Mononuclear cell (primary cell): ENCODE results near the gene FLRT2. TPM values are rescaled to one million over a fixed set of nuclear protein-coding genes. Genes with fewer than 3 reads are reported as not detected.

ENCODE experiments used
- H3K27me3 ChIP-seq: 2 replicates; pipeline ENCODE4 v1.6.0; 2011; ENCODE audit warnings: low read length, control low read depth; ENCODE audit not compliant: insufficient read depth
- H3K4me1 ChIP-seq: 2 replicates; pipeline ENCODE4 v1.5.1; 2011; ENCODE audit warnings: mild to moderate bottlenecking, low read length, control low read depth; ENCODE audit not compliant: insufficient read depth
- H3K4me3 ChIP-seq: 2 replicates; pipeline ENCODE4 v1.5.1; 2011; ENCODE audit warnings: mild to moderate bottlenecking, low read length, moderate library complexity
- H3K9me3 ChIP-seq: 2 replicates; pipeline ENCODE4 v1.5.1; 2011; ENCODE audit warnings: low read depth, mild to moderate bottlenecking, control low read depth, low read length
- total RNA-seq: library from RNA; depleted of rRNA; stranded (reverse); fragments of >200 nt; gene quantifications from one replicate; pipeline ENCODE4 v1.2.3, GENCODE V29; 2012

FLRT2 gene
- total RNA-seq, 1 donor, result under 0.01 TPM

- Histone ChIP-seq H3K9me3 (no peaks in the 10 kb centered on the region), H3K4me3 (no peak overlapping the region), H3K27me3 (peaks cover 49% of the 10 kb centered on the region), H3K4me1 (peaks cover 14% of the 10 kb centered on the region)
Measured at GRCh38 chr14:85527006-85527405, 2.9 kb upstream of the FLRT2 start.

GRCh38 chr14:85527445-85528035, 2.4 kb upstream of the FLRT2 start:
- Histone ChIP-seq H3K9me3 (no peaks in the 10 kb centered on the region), H3K4me1 (peaks cover 20% of the 10 kb centered on the region), H3K4me3 (no peak overlapping the region), H3K27me3 (peaks cover 54% of the 10 kb centered on the region)

GRCh38 chr14:85528080-85528896, 1.7 kb upstream of the FLRT2 start:
- H3K4me3 ChIP-seq, result no peak overlapping the region
- peaks cover 25% of the 10 kb centered on the region for H3K4me1 ChIP-seq
- H3K27me3 ChIP-seq, result peaks cover 60% of the 10 kb centered on the region
- H3K9me3 ChIP-seq, result no peaks in the 10 kb centered on the region

- H3K9me3 ChIP-seq, result no peaks in the 10 kb centered on the region
- H3K4me3 ChIP-seq, result no peak overlapping the region
- peaks cover 25% of the 10 kb centered on the region for H3K4me1 ChIP-seq
Measured at GRCh38 chr14:85528897-85529631, 880 bp upstream of the FLRT2 start.

GRCh38 chr14:85530626-85531025, 682 bp downstream of the FLRT2 start:
- Histone ChIP-seq H3K9me3 (no peaks in the 10 kb centered on the region), H3K4me3 (no peak overlapping the region), H3K27me3 (peaks cover 79% of the 10 kb centered on the region), H3K4me1 (peaks cover 25% of the 10 kb centered on the region)

More at GRCh38 chr14:85528897-85529631, 880 bp upstream of the FLRT2 start:
- H3K27me3 ChIP-seq, result peaks cover 66% of the 10 kb centered on the region

GRCh38 chr14:85531141-85531586, 1.2 kb downstream of the FLRT2 start:
- Histone ChIP-seq H3K27me3 (peaks cover 81% of the 10 kb centered on the region), H3K9me3 (no peaks in the 10 kb centered on the region), H3K4me1 (peaks cover 25% of the 10 kb centered on the region), H3K4me3 (no peak overlapping the region)

- Histone ChIP-seq H3K27me3 (peaks cover 86% of the 10 kb centered on the region), H3K4me3 (no peak overlapping the region), H3K4me1 (peaks cover 25% of the 10 kb centered on the region), H3K9me3 (no peaks in the 10 kb centered on the region)
Measured at GRCh38 chr14:85531587-85532373, 1.8 kb downstream of the FLRT2 start.

- H3K27me3 ChIP-seq, result peaks cover 90% of the 10 kb centered on the region
- H3K9me3 ChIP-seq, result no peaks in the 10 kb centered on the region
- H3K4me3 ChIP-seq, result no peak overlapping the region
- H3K4me1 ChIP-seq, result peaks cover 25% of the 10 kb centered on the region
Measured at GRCh38 chr14:85532374-85533022, 2.6 kb downstream of the FLRT2 start.

- Histone ChIP-seq H3K9me3 (no peaks in the 10 kb centered on the region), H3K4me1 (peaks cover 25% of the 10 kb centered on the region), H3K4me3 (no peak overlapping the region), H3K27me3 (peaks cover 94% of the 10 kb centered on the region)
Measured at GRCh38 chr14:85533023-85533860, 3.3 kb downstream of the FLRT2 start.

- no peaks in the 10 kb centered on the region for H3K9me3 ChIP-seq
- no peak overlapping the region for H3K4me3 ChIP-seq
- peaks cover 25% of the 10 kb centered on the region for H3K4me1 ChIP-seq
- peaks cover 87% of the 10 kb centered on the region for H3K27me3 ChIP-seq
Measured at GRCh38 chr14:85533861-85534291, 3.9 kb downstream of the FLRT2 start.

- Histone ChIP-seq H3K9me3 (no peaks in the 10 kb centered on the region), H3K4me3 (no peak overlapping the region), H3K4me1 (peaks cover 25% of the 10 kb centered on the region), H3K27me3 (peaks cover 79% of the 10 kb centered on the region)
Measured at GRCh38 chr14:85534458-85535293, 4.7 kb downstream of the FLRT2 start.

- Histone ChIP-seq H3K9me3 (no peaks in the 10 kb centered on the region), H3K4me1 (peaks cover 25% of the 10 kb centered on the region), H3K4me3 (no peak overlapping the region), H3K27me3 (peaks cover 78% of the 10 kb centered on the region)
Measured at GRCh38 chr14:85535321-85535720, 5.4 kb downstream of the FLRT2 start.
